HG03175 (cell line): ENCODE measurements around the gene DACH1.

ENCODE experiments used
- ATAC-seq: cut with Tn5 transposase; IDR thresholded peaks from one replicate; pipeline ENCODE4 v1.9.1; 2021; ENCODE audit warnings: mild to moderate bottlenecking, moderate library complexity; ENCODE audit not compliant: unreplicated experiment

Gene DACH1

GRCh38 chr13:71593566-71593965 is 273.4 kb downstream of the DACH1 start:
- no peak for ATAC-seq

GRCh38 chr13:71591374-71591773 is 275.6 kb downstream of the DACH1 start:
- ATAC-seq, result no peak

DNA sequence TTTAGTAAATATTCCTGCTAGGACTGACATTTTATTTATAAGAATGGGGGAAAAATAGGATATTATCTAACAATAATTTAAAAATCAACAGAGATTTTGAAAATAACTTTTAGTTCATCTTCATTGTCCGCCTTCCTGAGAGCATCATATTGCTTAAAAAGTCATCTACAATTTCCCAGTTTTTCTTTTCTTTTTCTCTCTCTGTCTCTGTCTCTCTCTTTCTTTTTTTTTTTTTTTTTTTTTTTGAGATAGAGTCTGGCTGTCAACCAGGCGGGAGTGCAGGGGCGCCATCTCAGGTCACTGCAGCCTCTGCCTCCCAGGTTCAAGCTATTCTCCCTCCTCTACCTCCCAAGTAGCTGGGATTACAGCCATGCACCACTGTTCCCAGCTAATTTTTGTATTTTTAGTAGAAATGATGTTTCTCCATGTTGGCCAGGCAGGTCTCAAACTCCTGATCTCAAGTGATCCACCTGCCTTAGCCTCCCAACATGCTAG is 276.3 kb downstream of the DACH1 start:
- no peak for ATAC-seq

GRCh38 chr13:71589032-71589431 is 278.0 kb downstream of the DACH1 start:
- ATAC-seq, result no peak

GRCh38 chr13:71587817-71588216 is 279.2 kb downstream of the DACH1 start:
- no peak for ATAC-seq

- ATAC-seq, result no peak
Measured at GRCh38 chr13:71587193-71587592, 279.8 kb downstream of the DACH1 start.

- no peak for ATAC-seq
Measured at GRCh38 chr13:71583581-71583980, 283.4 kb downstream of the DACH1 start.

DNA sequence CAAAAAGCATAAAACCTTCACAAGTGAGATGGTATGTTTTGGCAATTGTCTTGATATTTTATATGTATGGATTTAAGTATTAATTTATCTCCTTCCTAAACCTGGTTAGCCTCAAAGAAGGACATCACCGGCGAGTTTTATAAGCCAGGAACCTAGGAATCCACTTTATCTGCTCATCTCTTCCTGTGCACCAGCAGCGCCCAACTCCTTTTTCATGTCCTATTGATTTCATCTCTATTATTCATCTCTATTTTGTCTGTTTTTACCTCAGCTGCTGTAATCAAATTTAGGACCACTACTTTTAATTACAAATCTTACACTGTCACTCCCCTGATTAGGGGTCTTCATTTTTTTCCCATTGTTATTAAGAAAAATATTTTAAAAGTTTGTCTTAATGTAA is 286.4 kb downstream of the DACH1 start:
- ATAC-seq, result no peak

GRCh38 chr13:71578048-71578447 is 289.0 kb downstream of the DACH1 start:
- no peak for ATAC-seq

GRCh38 chr13:71577127-71577526 is 289.9 kb downstream of the DACH1 start:
- no peak for ATAC-seq

DNA sequence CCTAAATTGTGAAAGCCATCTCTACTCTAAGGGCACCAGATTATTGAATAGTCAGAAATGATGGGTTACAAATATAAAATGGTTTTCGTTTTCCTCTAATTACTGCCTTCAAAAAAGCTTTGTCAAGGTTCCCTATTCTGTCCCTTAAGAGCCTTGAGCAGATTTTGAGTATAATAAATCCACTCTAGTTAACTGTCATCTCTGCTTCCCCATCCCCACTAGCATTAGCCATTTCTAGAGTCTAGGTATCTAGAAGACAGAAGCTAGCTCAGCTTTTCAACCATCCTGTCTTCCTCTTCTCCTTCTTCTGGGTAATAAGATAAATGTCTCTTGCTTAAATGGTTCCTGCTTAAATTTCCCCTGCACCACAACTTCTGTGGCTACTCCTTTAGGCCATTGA is 290.4 kb downstream of the DACH1 start:
- ATAC-seq, result no peak

DNA sequence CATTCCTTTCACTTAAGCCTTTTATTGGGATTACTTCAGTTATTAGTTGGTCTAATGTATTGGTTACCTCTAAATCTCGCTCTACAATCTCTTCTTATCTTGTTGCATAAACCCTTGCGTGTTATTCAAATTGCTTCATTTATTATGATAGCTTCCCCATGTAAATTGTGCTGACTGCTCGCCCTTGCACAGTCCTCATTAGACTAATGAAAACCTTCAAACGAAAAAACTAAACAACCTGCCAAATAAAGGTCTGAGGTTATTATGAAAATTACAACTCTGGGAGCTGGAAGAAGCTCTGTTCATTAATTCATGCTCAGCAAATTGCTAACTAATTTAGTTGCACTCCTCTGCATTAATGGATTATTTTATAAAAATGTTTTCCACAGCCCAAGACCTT is 320.1 kb downstream of the DACH1 start:
- ATAC-seq, result no peak

- ATAC-seq, result no peak
Measured at GRCh38 chr13:71540098-71540497, 326.9 kb downstream of the DACH1 start.

- ATAC-seq, result no peak
Measured at GRCh38 chr13:71536201-71536600, 330.8 kb downstream of the DACH1 start.

- ATAC-seq, result no peak
Measured at GRCh38 chr13:71524613-71525304, 342.2 kb downstream of the DACH1 start.

DNA sequence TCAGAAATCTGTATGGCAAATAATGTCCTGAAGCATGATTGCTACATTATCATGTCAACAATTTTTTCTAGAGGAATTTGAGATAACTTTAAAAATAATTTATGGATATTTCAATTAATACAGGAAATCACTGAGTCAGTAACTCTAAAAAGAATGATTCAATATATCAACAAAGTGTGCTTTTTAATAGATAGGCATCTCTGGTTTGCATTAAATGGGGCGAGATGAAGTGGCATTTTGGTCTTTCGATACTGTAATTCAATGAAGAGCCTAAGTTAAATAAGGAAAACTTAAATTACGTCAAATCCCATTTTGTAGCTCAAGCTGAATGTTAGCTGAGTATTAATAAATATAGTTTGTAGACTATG is 342.8 kb downstream of the DACH1 start:
- no peak for ATAC-seq

GRCh38 chr13:71522941-71523526 is 344.0 kb downstream of the DACH1 start:
- ATAC-seq, result no peak

- no peak for ATAC-seq
Measured at GRCh38 chr13:71517004-71517403, 350.0 kb downstream of the DACH1 start.

GRCh38 chr13:71516521-71516920 is 350.5 kb downstream of the DACH1 start:
- ATAC-seq, result no peak

GRCh38 chr13:71515744-71516038 is 351.3 kb downstream of the DACH1 start:
- no peak for ATAC-seq

- ATAC-seq, result no peak
Measured at GRCh38 chr13:71514900-71515743, 351.9 kb downstream of the DACH1 start.

GRCh38 chr13:71513411-71514033 is 353.5 kb downstream of the DACH1 start:
- ATAC-seq, result no peak
